GM19043 (cell line): Measurements from ENCODE around the gene C11orf58.

Experiments used
- ATAC-seq: cut with Tn5 transposase; IDR thresholded peaks from one replicate; pipeline ENCODE4 v1.9.1; 2021; ENCODE audit warnings: low read depth; ENCODE audit not compliant: unreplicated experiment

C11orf58 gene

DNA sequence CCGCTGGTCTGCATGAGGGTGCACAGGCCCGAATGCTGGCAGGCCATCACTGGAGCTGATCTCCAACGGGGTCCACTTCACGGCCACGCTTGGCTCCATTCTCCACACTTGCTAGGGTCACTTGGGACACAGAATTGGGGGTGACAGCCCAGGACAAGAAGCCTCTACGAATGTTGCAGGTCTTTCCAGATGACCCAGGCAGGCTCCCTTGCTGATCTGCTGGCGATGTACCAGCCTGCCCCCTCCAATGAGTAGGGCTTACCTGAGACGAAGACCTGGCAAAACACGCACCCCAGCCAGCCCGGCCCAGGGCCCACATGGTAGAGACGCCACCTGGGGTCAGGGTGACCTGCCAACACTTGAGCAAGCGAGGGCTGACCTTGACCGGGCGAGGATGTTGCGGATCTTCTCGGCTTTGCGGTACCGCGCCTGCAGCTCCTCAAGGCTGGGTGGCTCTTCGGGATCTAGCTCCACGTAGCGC, 44.9 kb downstream of the C11orf58 start:
- no peak for ATAC-seq

- no peak for ATAC-seq
These were observed 45.6 kb downstream of the C11orf58 start for GRCh38 chr11:16784097-16784496.

DNA sequence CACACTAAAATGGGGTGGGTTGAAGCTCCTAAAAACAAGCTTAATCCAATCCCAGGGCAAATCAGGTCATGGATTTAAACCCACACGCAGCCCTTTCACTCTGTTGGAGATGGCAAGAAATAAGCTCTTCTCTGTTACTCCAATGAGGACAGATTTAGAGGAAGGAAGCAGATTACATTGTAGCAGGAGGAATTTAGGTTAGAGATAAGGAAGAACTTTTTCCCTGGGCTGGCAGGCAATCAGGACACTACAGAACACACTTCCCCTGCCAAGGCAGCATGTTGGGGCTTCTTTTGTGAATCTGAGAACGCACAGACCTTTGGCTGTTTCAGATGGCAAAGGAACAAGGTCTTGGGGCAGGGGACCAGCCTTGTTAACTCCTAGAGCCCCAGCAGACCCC, 46.2 kb downstream of the C11orf58 start:
- ATAC-seq, result no peak

DNA sequence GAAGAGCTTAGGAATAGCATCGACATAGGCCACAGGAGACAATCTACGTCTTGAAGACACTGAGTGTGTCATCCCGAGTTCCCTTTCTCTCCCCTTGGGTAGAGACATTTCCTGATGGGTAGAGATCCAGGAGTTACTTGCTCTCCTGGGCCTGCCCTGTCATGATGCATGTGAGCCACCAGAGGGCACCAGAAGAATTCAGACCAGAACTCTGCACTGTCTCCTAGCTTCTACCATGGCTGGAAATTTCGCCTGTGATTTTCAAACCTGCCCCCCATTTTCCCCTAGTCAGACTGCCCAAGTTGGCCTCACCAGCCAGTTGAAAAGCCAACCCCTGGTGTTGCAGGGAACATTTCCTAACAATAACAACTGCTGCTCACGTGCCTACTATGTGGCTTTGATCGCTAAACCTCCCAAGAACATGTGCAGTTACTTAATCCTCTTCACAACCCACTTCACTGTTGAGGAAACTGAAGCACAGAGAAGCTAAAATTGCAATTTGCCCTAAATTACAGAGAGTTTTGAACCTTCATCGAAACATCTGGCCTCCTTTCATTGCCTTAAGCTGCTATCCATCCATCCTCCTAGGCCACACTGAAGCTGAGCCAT, 47.2 kb downstream of the C11orf58 start:
- peak; percentile 76 for ATAC-seq

GRCh38 chr11:16786131-16786530, 47.7 kb downstream of the C11orf58 start:
- no peak for ATAC-seq

DNA sequence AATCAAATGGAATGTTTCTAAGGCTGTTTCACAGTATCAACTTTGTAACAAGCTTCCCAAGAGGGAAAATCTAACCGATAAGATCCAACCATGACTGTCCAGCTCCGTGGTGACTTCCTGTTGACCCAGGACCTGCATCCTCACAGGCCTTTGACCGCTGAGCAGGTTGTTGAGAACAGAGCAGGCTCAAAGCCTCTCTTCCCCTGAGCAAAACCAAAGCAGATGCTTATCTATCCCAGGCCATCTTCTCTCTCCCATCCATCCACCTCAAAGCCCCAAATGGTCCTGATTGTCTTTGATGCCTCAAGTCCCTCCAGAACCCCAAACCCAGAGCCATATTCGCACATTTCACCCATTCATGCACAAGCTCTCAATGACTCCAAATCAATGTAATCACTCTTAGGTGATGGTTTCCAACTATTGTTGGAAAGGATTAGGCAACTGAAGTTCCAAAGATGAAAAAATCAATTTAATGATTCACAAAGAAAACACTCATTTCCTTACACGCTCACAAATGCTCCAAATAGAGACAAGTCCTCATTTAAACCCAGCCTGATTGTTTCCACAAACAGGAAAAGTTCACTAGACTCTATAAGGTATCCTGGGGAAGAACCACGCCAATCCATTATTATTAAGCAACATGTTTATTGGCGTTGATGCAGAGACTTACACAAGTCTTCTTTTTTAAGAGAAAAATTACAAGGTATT, 48.7 kb downstream of the C11orf58 start:
- no peak for ATAC-seq

DNA sequence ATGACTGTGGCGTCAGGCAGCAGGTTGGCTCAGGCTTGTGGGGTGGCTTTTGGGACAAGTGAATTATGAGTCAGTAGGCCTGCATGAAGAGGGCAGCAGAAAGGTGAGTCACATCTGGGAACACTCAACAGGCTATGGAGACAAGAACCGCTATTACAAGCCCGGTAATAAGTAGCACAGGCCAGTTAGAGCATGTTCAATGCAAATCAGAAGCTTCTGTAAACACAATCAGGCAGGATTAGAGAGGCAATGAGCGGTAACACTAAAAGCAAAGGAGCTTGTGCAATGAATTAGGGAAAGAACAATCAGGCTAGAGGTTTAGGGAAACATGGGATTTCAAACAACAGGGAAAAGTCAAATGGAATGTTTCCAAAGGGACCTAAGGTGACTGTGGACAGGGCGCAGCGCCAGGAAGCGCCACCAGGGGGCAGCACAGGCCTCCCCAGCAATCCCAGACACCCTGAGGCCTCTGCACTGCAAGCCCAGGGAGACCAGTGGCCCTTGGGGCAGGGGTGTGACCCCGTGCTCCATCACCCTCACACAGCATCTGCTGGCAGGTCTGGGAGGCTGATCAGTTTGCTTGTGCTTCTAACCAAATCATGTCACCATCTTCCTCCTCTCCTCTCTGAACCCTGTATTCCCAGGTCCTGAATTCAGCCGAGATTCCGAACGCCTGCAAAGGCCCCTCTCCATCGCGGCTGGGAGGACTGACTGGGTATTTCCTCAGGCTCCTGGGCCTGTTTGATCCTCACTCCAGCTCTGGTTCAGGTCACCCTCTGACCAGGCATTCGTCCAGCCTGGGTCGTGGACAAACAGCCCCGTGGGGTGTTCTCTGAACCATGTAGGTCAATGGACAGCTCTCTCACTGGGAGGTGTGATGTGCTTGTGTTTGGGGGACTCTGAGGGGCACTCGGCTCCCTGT, 50.0 kb downstream of the C11orf58 start:
- peak; percentile 67 for ATAC-seq

- ATAC-seq, result no peak
These were observed 50.6 kb downstream of the C11orf58 start for GRCh38 chr11:16789063-16789420.

DNA sequence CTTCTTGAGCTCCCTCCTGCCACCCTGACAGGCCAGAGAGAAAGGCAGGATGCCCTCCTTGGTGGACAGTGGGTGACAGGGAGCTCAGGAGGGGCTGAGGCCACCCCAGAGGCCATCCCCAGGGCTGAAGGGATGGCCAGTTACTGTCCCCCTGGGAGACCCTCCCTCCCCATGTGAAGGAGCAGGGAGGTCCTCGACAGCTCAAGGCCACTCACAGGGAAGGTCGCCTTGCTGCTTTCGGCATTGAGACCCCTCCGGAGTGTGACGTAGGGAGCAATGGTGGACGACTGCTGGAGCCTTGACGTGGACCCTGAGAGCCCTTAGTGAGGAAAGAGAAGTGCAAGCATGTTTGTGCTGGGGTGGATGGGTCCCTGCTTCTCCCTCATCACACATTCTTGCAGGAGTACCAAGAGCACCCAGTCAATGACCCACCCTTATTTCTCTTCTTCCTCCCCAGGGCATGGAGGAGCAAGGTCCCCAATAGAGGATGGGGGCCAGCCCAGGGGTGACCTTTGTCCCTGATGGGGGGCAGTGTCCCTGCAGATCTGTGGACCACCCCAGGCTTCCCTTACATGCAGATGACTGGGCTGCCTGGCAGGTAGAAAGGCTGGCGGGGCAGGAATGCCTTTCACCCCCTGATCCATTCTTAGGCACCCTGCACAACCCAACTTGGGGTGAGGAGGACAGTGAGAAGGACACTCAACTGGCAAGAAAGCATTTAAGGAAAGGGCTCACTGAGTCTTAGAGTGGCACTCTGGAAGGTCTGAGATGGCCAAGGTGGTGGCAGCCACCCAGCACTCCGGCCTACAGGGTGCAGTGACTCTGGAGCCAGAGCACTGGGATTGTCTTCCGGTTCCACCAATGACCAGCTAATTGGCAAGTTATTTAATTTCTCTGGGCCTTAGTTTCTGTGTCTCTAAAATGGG, 51.4 kb downstream of the C11orf58 start:
- no peak for ATAC-seq

GRCh38 chr11:16790486-16791190, 52.2 kb downstream of the C11orf58 start:
- no peak for ATAC-seq

DNA sequence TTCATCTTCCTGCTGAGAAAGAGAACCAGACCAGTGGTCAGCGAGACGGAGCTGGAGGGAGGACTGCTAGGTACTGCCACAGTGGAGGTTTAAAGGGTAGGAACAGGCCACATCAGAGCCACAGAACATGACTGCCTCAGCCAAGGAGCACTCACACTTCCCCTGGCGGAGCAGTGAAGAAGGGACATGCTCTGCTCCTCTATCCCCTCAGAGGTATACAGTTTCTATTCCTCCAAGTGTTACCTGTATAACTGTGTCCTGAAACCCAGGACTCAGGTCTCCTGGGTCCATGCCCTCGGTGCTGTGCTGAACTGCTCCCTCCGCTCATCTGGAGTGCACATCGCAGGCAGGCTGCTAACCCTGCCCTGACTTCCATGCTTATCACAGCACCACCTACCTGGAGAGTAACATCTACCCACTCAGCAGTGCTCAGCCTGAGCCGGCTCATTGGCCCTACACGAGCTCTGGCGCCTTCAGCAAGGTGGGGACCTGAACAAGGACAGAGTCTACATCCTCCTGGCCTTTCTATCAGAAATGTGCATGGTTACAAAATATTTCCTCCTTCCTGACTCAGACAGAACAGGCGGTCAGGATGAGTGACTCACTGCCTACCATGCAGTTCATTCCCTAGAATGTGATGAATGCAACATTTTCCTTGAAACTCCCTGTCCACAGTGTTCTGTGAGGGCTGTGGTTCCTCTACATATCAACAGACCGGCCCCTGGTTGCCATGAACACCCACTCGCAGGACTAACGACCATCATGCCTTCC, 52.9 kb downstream of the C11orf58 start:
- no peak for ATAC-seq

DNA sequence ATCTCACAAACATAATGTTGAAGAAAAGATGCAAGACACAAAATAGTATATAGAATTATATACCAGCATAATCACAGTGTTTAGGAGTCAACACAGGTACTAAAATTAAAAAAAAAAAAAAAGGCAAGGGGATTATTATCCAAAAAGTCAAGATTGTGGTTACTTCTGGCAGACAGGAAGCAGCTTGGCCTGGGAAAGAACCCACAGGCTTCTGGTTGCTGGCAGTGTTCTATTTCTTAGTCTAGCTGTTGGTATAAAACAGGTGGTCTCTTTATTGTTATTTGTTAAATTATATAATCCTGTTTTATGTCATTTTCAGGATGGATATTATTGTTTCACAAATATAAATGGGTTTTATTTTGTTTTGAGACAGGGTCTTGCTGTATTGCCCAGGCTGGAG, 54.0 kb downstream of the C11orf58 start:
- ATAC-seq, result no peak

- no peak for ATAC-seq
These were observed 54.6 kb downstream of the C11orf58 start for GRCh38 chr11:16793009-16793408.

- ATAC-seq, result no peak
These were observed 55.1 kb downstream of the C11orf58 start for GRCh38 chr11:16793511-16793910.

GRCh38 chr11:16794047-16794818, 55.8 kb downstream of the C11orf58 start:
- no peak for ATAC-seq

GRCh38 chr11:16795146-16795545, 56.7 kb downstream of the C11orf58 start:
- no peak for ATAC-seq

- ATAC-seq, result no peak
These were observed 57.9 kb downstream of the C11orf58 start for GRCh38 chr11:16796311-16796710.

DNA sequence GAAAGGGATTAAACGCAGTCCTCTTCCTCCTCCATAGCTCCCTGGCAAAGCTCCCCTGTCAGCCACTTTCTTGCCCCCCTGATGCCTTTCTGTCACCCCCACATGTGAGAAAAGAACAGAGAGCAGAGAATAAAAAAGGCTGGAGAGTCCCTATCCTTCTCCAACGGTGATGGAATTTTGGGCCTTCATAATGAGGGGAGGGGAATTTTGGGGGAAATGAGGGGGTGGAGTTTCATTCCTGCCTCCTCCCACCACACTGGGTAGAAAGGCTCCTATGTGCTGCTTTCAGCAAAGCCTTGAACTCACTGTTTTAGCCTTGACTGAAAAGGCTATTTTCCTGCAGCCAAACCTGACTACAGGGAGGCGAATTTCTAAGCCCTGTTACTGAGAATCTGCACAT, 59.3 kb downstream of the C11orf58 start:
- no peak for ATAC-seq
